Heart left ventricle (tissue), 16 donors: ENCODE results near the gene STARD13. TPM values are rescaled to one million over a fixed set of nuclear protein-coding genes. Genes with fewer than 3 reads are reported as not detected.

Source experiments
- ATAC-seq, 4 donors: fragments of 200-7000 bp; cut with Tn5 transposase; one replicate each; pipeline ENCODE4 v1.9.1; 2020 to 2022; ENCODE audit warnings: moderate library complexity in 4 of 4, mild to moderate bottlenecking in 3 of 4, moderate number of reproducible peaks in 1 of 4
- DNase-seq, 5 donors: peaks; one replicate each; pipeline ENCODE4 v3.0.0-alpha.2; 2020
- H3K27ac ChIP-seq, 12 donors: fragments of 200-600 bp; sonication (generic) in 4 of 12; one replicate each; pipeline versions ENCODE4 v1.5.0 to v1.8.0; 2016 to 2022; ENCODE audit warnings: mild to moderate bottlenecking in 2 of 12
- H3K27me3 ChIP-seq, 9 donors: fragments of 200-600 bp; sonication (generic) in 2 of 9; one replicate each; pipeline versions ENCODE4 v1.5.1 to v1.8.0; 2016 to 2022; ENCODE audit warnings: mild to moderate bottlenecking in 3 of 9
- H3K36me3 ChIP-seq, 9 donors: fragments of 200-600 bp; sonication (generic) in 2 of 9; one replicate each; pipeline versions ENCODE4 v1.5.0 to v1.8.0; 2018 to 2022; ENCODE audit warnings: mild to moderate bottlenecking in 2 of 9
- H3K4me1 ChIP-seq, 12 donors: fragments of 200-600 bp; sonication (generic) in 4 of 12; one replicate each; pipeline versions ENCODE4 v1.5.0 to v1.8.0; 2016 to 2022; ENCODE audit warnings: mild to moderate bottlenecking in 3 of 12
- H3K4me3 ChIP-seq, 12 donors: fragments of 200-600 bp; sonication (generic) in 4 of 12; one replicate each; pipeline versions ENCODE4 v1.5.0 to v1.8.0; 2017 to 2022; ENCODE audit warnings: mild to moderate bottlenecking in 9 of 12, moderate library complexity in 4 of 12
- H3K9me3 ChIP-seq, 12 donors: fragments of 200-600 bp; sonication (generic) in 4 of 12; one replicate each; pipeline versions ENCODE4 v1.5.0 to v1.8.0; 2016 to 2022; ENCODE audit warnings: mild to moderate bottlenecking in 1 of 12
- CTCF ChIP-seq, 12 donors: fragments of 200-600 bp; sonication (generic) in 4 of 12; IDR thresholded peaks; one replicate each; pipeline versions ENCODE4 v1.5.0 to v1.8.0; 2018 to 2022; ENCODE audit warnings: antibody characterized with exemption in 12 of 12, mild to moderate bottlenecking in 5 of 12
- POLR2A ChIP-seq, 2 donors: fragments of 450-650 bp; IDR thresholded peaks; one replicate each; pipeline ENCODE4 v1.6.1; 2017; ENCODE audit warnings: antibody characterized with exemption in 2 of 2, mild to moderate bottlenecking in 2 of 2, moderate library complexity in 2 of 2
- WGBS, 4 donors: extraction: QIAGEN DNeasy Blood & Tissue Kit in 2 of 4; methylation state at CpG; one replicate each; pipeline versions ENCODE4 v1.1.5 to v1.1.7; 2013 to 2018; 5-methylcytosine and 5-hydroxymethylcytosine counted together
- intact Hi-C, 10 donors: fragments of 100-400 bp; cut with DNase I; formaldehyde crosslinking; loops; one replicate each; pipeline versions ENCODE4 v1.11.1 to v1.14.2; 2022
- polyA plus RNA-seq, 2 donors: library from polyadenylated mRNA; stranded (reverse); fragments of 200-250 nt; gene quantifications; one replicate each; pipeline ENCODE4 v1.2.3, GENCODE V29; 2013
- total RNA-seq, 9 donors: library from RNA; depleted of rRNA in 2 of 9; stranded (reverse); fragments of >200 nt in 2 of 9; fragmentation: NEBNext Ultra II Directional in 3 of 9; extraction: Animal tissue kit (Norgen Biotek cat#: 25700) in 3 of 9; gene quantifications; one replicate each; pipeline versions ENCODE4 v1.1.0 to v1.2.4, GENCODE V29; 2016 to 2023
- donor health status: ischemic (EF 13 %, LVEDD 7.1; RV severe dilation, severe dysfunction).
- donor health status: healthy with polysubstance abuse.
- donor health status: DM: no; HTN: yes; CAD: no.
- donor health status: DM: no; HTN: no; CAD: no.
- donor health status: ischemic (EF 25% LVEDD 6.9; RV normal size, moderate dysfunction).
- donor health status: ischemic (EF 25% LVEDD 5.7; RV mildly dilated, moderate dysfunction).
- donor health status: healthy.
- donor health status: DM: yes; HTN: yes; CAD: no.
- donor health status: ischemic (EF 35%, LVEDD 5.7; RV mildly dilated, moderate dysfunction).
- donor health status: nonischemic (EF 11% LVEDD 7.7; RV severe dilation, severe dysfunction).
- donor health status: DM: yes; HTN: yes; CAD: no.
- donor health status: PGD.
- donor health status: ischemic (EF 29% LVEDD 5.4; RV normal size, mild dysfunction).
- donor health status: nonischemic (EF 23%, LVEDD 6.1; RV moderate dilation, normal function).

STARD13 gene
- total and polyA plus RNA-seq, 11 donors = 9.3 to 39.2 (median 28.3) TPM

GRCh38 chr13:33189470-33189869 is 96.1 kb downstream of the STARD13 start:
- Histone ChIP-seq H3K9me3 (no peaks in the 10 kb centered on the region), H3K27me3 (no peaks in the 10 kb centered on the region), H3K36me3 (peaks cover 0 to 3% (median 0%) of the 10 kb centered on the region in 9 donors), H3K27ac (peak overlapping the region in 10 of 12 donors; percentile 1 to 88 (median 38)), H3K4me3 (no peak overlapping the region), H3K4me1 (peaks cover 3 to 91% (median 75%) of the 10 kb centered on the region in 12 donors)
- intact Hi-C loops = loop anchor here in 1 of 10 donors (5.0 kb wide), 1 partner anchor 77 kb away; no protein-coding TSS in a partner anchor
- ATAC-seq = no peak
- 77 to 87% (median 81%) methylated on average over 6 of the region's 6 CpGs for WGBS, 4 donors
- TF ChIP-seq CTCF (IDR thresholded peaks at IDR 0.05) (no peak), POLR2A (IDR thresholded peaks at IDR 0.05) (no peak)
- no peak for DNase-seq

- ATAC-seq (no peak), DNase-seq (no peak)
- Histone ChIP-seq H3K9me3 (no peaks in the 10 kb centered on the region), H3K27ac (peak overlapping the region in 9 of 12 donors; percentile 25 to 77 (median 41)), H3K36me3 (peaks cover 0 to 3% (median 0%) of the 10 kb centered on the region in 9 donors), H3K27me3 (no peaks in the 10 kb centered on the region), H3K4me1 (peaks cover 3 to 91% (median 68%) of the 10 kb centered on the region in 12 donors), H3K4me3 (no peak overlapping the region)
- WGBS, 4 donors = 53 to 69% (median 62%) methylated on average over 3 to 4 of the region's 4 CpGs
- TF ChIP-seq CTCF (IDR thresholded peaks at IDR 0.05) = no peak
- intact Hi-C loops = loop anchor here in 1 of 10 donors (5.0 kb wide), 1 partner anchor 76 kb away; no protein-coding TSS in a partner anchor
Measured at GRCh38 chr13:33188093-33188882, 97.3 kb downstream of the STARD13 start.

GRCh38 chr13:33186861-33187291 is 98.7 kb downstream of the STARD13 start:
- peaks cover 3 to 91% (median 69%) of the 10 kb centered on the region in 12 donors for H3K4me1 ChIP-seq
- DNase-seq (no peak), ATAC-seq (peak in 3 of 4 donors; percentile 21 to 66 (median 53))
- H3K27ac ChIP-seq = peak overlapping the region in 11 of 12 donors; percentile 31 to 77 (median 61)
- H3K9me3 ChIP-seq = no peaks in the 10 kb centered on the region
- H3K27me3 ChIP-seq = no peaks in the 10 kb centered on the region
- H3K4me3 ChIP-seq = peak overlapping the region in 3 of 12 donors; percentile 0 to 12 (median 1)
- no peak for TF ChIP-seq POLR2A (IDR thresholded peaks at IDR 0.05)
- no peak for TF ChIP-seq CTCF (IDR thresholded peaks at IDR 0.05)
- WGBS, 4 donors = 43 to 57% (median 47%) methylated on average over 8 of the region's 8 CpGs
- intact Hi-C loops = loop anchor here in 1 of 10 donors (5.0 kb wide), 1 partner anchor 75 kb away; no protein-coding TSS in a partner anchor
- H3K36me3 ChIP-seq = peaks cover 0 to 3% (median 0%) of the 10 kb centered on the region in 9 donors

- Histone ChIP-seq H3K4me3 (no peak overlapping the region), H3K27me3 (no peaks in the 10 kb centered on the region), H3K36me3 (peaks cover 0 to 3% (median 0%) of the 10 kb centered on the region in 9 donors), H3K4me1 (peaks cover 0 to 91% (median 64%) of the 10 kb centered on the region in 12 donors), H3K27ac (peak overlapping the region in 11 of 12 donors; percentile 31 to 77 (median 61)), H3K9me3 (no peaks in the 10 kb centered on the region)
- intact Hi-C loops = loop anchor here in 1 of 10 donors (5.0 kb wide), 1 partner anchor 74 kb away; no protein-coding TSS in a partner anchor
- no peak for TF ChIP-seq POLR2A (IDR thresholded peaks at IDR 0.05)
- TF ChIP-seq CTCF (IDR thresholded peaks at IDR 0.05) = no peak
- ATAC-seq (peak in 2 of 4 donors; percentile 33 to 38), DNase-seq (no peak)
- WGBS, 4 donors = 55 to 78% (median 68%) methylated on average over 6 of the region's 6 CpGs
Measured at GRCh38 chr13:33185853-33186252, 99.7 kb downstream of the STARD13 start.
